ENCODE data around the gene MEGF10. TPM values are rescaled to one million over a fixed set of nuclear protein-coding genes. Genes with fewer than 3 reads are reported as not detected.

MEGF10 gene
- total RNA-seq, 4 donors from 2014 or later: 0.50 to 2.9 (median 0.95) TPM

- no peaks in the 10 kb centered on the region for H3K36me3 ChIP-seq
- peaks cover 0 to 18% (median 0%) of the 10 kb centered on the region in 4 donors for H3K27me3 ChIP-seq
- WGBS: 80% methylated on average over 2 of the region's 2 CpGs
- H3K9me3 ChIP-seq: no peaks in the 10 kb centered on the region
- intact Hi-C loops (cut with DNase I): no loop called here
- DNase-seq (ENCODE audit: extremely low spot score): no peak
- H3K4me1 ChIP-seq: no peaks in the 10 kb centered on the region
- H3K27ac ChIP-seq (replicated peaks in 1 of 4): no peak overlapping the region
- no peak overlapping the region for H3K4me3 ChIP-seq
- TF ChIP-seq EP300 (IDR thresholded peaks at IDR 0.05): no peak
- TF ChIP-seq POLR2A (IDR thresholded peaks at IDR 0.05; ENCODE audit: low read depth): no peak
- no peak for TF ChIP-seq CTCF (IDR thresholded peaks at IDR 0.05)
- no peak for TF ChIP-seq POLR2AphosphoS5 (IDR thresholded peaks at IDR 0.05)
Observed at GRCh38 chr5:127398508-127398907, 107.9 kb downstream of the MEGF10 start.

GRCh38 chr5:127399068-127399467, 108.5 kb downstream of the MEGF10 start:
- WGBS: 76% methylated on average over 1 of the region's 1 CpG
- Histone ChIP-seq H3K27me3 (peaks cover 0 to 18% (median 0%) of the 10 kb centered on the region in 4 donors), H3K4me1 (no peaks in the 10 kb centered on the region), H3K9me3 (no peaks in the 10 kb centered on the region), H3K27ac (replicated peaks in 1 of 4) (no peak overlapping the region), H3K4me3 (no peak overlapping the region), H3K36me3 (no peaks in the 10 kb centered on the region)
- no peak for TF ChIP-seq EP300 (IDR thresholded peaks at IDR 0.05)
- TF ChIP-seq CTCF (IDR thresholded peaks at IDR 0.05): no peak
- TF ChIP-seq POLR2AphosphoS5 (IDR thresholded peaks at IDR 0.05): no peak
- no peak for TF ChIP-seq POLR2A (IDR thresholded peaks at IDR 0.05; ENCODE audit: low read depth)
- intact Hi-C loops (cut with DNase I): no loop called here
- DNase-seq (ENCODE audit: extremely low spot score): no peak

GRCh38 chr5:127400539-127400938, 109.9 kb downstream of the MEGF10 start:
- WGBS: 30% methylated on average over 1 of the region's 1 CpG
- H3K27ac ChIP-seq (replicated peaks in 1 of 4): no peak overlapping the region
- no peaks in the 10 kb centered on the region for H3K36me3 ChIP-seq
- H3K4me3 ChIP-seq: no peak overlapping the region
- no peak for DNase-seq (ENCODE audit: extremely low spot score)
- no peak for TF ChIP-seq POLR2A (IDR thresholded peaks at IDR 0.05; ENCODE audit: low read depth)
- no peaks in the 10 kb centered on the region for H3K9me3 ChIP-seq
- H3K4me1 ChIP-seq: no peaks in the 10 kb centered on the region
- intact Hi-C loops (cut with DNase I): no loop called here
- H3K27me3 ChIP-seq: peaks cover 0 to 18% (median 0%) of the 10 kb centered on the region in 4 donors

GRCh38 chr5:127400946-127401670, 110.5 kb downstream of the MEGF10 start:
- Histone ChIP-seq H3K27ac (replicated peaks in 1 of 4) (no peak overlapping the region), H3K36me3 (no peaks in the 10 kb centered on the region), H3K9me3 (no peaks in the 10 kb centered on the region), H3K27me3 (peaks cover 0 to 18% (median 0%) of the 10 kb centered on the region in 4 donors), H3K4me1 (no peaks in the 10 kb centered on the region), H3K4me3 (no peak overlapping the region)
- TF ChIP-seq EP300 (IDR thresholded peaks at IDR 0.05): no peak
- 72% methylated on average over 5 of the region's 5 CpGs for WGBS
- DNase-seq (ENCODE audit: extremely low spot score): no peak
- intact Hi-C loops (cut with DNase I): no loop called here

- Histone ChIP-seq H3K4me1 (no peaks in the 10 kb centered on the region), H3K27me3 (peaks cover 0 to 10% (median 0%) of the 10 kb centered on the region in 4 donors), H3K27ac (replicated peaks in 1 of 4) (no peak overlapping the region), H3K9me3 (no peaks in the 10 kb centered on the region), H3K4me3 (no peak overlapping the region), H3K36me3 (no peaks in the 10 kb centered on the region)
- intact Hi-C loops (cut with DNase I): no loop called here
- DNase-seq (ENCODE audit: extremely low spot score): no peak
- 86% methylated on average over 5 of the region's 5 CpGs for WGBS
- TF ChIP-seq POLR2A (IDR thresholded peaks at IDR 0.05; ENCODE audit: low read depth): no peak
- no peak for TF ChIP-seq EP300 (IDR thresholded peaks at IDR 0.05)
- no peak for TF ChIP-seq CTCF (IDR thresholded peaks at IDR 0.05)
- no peak for TF ChIP-seq POLR2AphosphoS5 (IDR thresholded peaks at IDR 0.05)
Observed at GRCh38 chr5:127402361-127402760, 111.8 kb downstream of the MEGF10 start.

DNA sequence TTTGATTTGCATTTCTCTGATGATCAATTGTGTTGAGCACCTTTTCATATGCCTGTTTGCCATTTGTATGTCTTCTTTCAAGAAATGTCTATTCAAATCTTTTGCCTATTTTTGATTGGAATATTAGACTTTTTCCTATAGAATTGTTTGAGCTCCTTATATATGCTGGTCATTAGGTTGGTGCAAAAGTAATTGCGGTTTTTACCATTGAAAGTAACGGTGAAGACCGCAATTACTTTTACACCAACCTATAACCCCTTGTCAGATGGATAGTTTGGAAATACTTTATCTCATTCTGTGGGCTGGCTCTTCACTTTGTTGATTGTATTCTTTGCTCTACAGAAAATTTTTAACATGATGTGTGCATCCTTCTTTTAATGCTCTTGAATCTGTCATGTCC, 113.6 kb downstream of the MEGF10 start:
- Histone ChIP-seq H3K36me3 (no peaks in the 10 kb centered on the region), H3K4me3 (no peak overlapping the region), H3K9me3 (no peaks in the 10 kb centered on the region), H3K27me3 (no peaks in the 10 kb centered on the region), H3K27ac (replicated peaks in 1 of 4) (no peak overlapping the region), H3K4me1 (peaks cover 0 to 2% (median 0%) of the 10 kb centered on the region in 4 donors)
- TF ChIP-seq POLR2AphosphoS5 (IDR thresholded peaks at IDR 0.05): no peak
- TF ChIP-seq POLR2A (IDR thresholded peaks at IDR 0.05; ENCODE audit: low read depth): no peak
- TF ChIP-seq EP300 (IDR thresholded peaks at IDR 0.05): no peak
- TF ChIP-seq CTCF (IDR thresholded peaks at IDR 0.05): no peak
- intact Hi-C loops (cut with DNase I): no loop called here
- WGBS: 98% methylated on average over 3 of the region's 3 CpGs
- DNase-seq (ENCODE audit: extremely low spot score): no peak

Measured in esophagus muscularis mucosa (tissue), 4 donors.